ENCODE data around the gene ECT2. TPM values are rescaled to one million over a fixed set of nuclear protein-coding genes. Genes with fewer than 3 reads are reported as not detected.
"Not testable (repeated sequence)": the region's sequence is repeated elsewhere in the genome, so short reads cannot be mapped to it uniquely, and the experiment has no call there.

Gene ECT2
- total RNA-seq, 1 donor from 2014 or later, result 45.1 TPM

DNA sequence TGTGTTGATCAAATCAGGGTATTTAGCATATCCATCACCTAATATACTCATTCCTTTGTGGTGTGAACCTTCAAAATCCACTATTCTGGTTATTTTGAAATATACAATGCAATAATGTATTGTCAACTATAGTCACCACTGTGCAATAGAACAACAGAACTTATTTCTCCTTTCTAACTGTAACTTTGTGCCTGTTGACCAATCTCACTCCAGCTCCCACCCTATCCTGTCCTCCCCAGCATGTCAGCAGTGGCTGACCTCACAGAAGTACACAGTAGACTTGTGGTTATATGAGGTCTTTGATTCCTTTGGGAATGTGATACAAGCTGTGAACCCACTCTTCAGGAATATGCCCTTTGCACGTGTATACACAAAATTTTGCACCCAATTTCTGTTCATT lies 64.2 kb downstream of the ECT2 start:
- TF ChIP-seq, protein P1, sequence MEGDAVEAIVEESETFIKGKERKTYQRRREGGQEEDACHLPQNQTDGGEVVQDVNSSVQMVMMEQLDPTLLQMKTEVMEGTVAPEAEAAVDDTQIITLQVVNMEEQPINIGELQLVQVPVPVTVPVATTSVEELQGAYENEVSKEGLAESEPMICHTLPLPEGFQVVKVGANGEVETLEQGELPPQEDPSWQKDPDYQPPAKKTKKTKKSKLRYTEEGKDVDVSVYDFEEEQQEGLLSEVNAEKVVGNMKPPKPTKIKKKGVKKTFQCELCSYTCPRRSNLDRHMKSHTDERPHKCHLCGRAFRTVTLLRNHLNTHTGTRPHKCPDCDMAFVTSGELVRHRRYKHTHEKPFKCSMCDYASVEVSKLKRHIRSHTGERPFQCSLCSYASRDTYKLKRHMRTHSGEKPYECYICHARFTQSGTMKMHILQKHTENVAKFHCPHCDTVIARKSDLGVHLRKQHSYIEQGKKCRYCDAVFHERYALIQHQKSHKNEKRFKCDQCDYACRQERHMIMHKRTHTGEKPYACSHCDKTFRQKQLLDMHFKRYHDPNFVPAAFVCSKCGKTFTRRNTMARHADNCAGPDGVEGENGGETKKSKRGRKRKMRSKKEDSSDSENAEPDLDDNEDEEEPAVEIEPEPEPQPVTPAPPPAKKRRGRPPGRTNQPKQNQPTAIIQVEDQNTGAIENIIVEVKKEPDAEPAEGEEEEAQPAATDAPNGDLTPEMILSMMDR (conservative IDR thresholded peaks at IDR 0.05), result no peak
- Mint-ChIP-seq H3K9me3 (no peaks in the 10 kb centered on the region), H3K27me3 (no peaks in the 10 kb centered on the region), H3K4me3 (no peak overlapping the region), H3K4me1 (ENCODE audit: unreplicated experiment) (no peaks in the 10 kb centered on the region), H3K27ac (no peak overlapping the region), H3K36me3 (peaks cover 7% of the 10 kb centered on the region)
- DNase-seq (ENCODE audit: extremely low spot score, unreplicated experiment), result no peak

GRCh38 chr3:172815857-172816256 lies 65.3 kb downstream of the ECT2 start:
- Mint-ChIP-seq H3K4me3 (no peak overlapping the region), H3K4me1 (ENCODE audit: unreplicated experiment) (no peaks in the 10 kb centered on the region), H3K9me3 (no peaks in the 10 kb centered on the region), H3K36me3 (peaks cover 11% of the 10 kb centered on the region), H3K27me3 (no peaks in the 10 kb centered on the region), H3K27ac (no peak overlapping the region)
- no peak for DNase-seq (ENCODE audit: extremely low spot score, unreplicated experiment)
- TF ChIP-seq, protein P1 (conservative IDR thresholded peaks at IDR 0.05), result no peak

- Mint-ChIP-seq H3K36me3 (peaks cover 11% of the 10 kb centered on the region), H3K9me3 (no peaks in the 10 kb centered on the region), H3K27me3 (no peaks in the 10 kb centered on the region), H3K4me3 (no peak overlapping the region), H3K4me1 (ENCODE audit: unreplicated experiment) (no peaks in the 10 kb centered on the region), H3K27ac (no peak overlapping the region)
- no peak for DNase-seq (ENCODE audit: extremely low spot score, unreplicated experiment)
- TF ChIP-seq, protein P1 (conservative IDR thresholded peaks at IDR 0.05), result no peak
Observed at GRCh38 chr3:172816281-172816680, 65.8 kb downstream of the ECT2 start.

DNA sequence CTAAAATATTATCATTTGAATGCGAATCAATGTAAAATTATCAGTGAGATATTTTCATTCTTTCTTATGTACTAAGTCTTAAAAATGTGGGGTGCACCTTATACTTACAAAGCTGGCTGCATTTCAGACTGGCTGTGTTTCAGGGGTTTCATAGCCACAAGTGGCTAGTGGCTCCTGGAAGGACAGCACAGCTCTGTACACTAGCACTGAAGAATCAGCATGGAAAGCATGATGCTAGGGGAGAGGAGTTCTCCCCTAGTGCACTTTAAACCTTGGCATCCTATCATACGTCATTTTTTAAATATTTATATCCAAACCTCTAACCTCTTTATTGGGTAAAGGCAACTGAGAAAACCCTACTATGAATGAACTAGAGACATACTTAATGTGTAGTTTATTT lies 66.4 kb downstream of the ECT2 start:
- TF ChIP-seq, protein P1 (conservative IDR thresholded peaks at IDR 0.05), result no peak

DNA sequence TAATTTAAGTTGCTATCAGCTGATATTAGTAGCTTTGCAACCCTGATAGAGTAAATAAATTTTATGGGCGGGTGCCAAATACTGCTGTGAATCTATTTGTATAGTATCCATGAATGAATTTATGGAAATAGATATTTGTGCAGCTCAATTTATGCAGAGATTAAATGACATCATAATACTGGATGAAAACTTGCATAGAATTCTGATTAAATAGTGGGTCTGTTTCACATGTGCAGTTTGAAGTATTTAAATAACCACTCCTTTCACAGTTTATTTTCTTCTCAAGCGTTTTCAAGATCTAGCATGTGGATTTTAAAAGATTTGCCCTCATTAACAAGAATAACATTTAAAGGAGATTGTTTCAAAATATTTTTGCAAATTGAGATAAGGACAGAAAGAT lies 70.0 kb downstream of the ECT2 start:
- Mint-ChIP-seq H3K36me3 (peaks cover 12% of the 10 kb centered on the region), H3K4me3 (no peak overlapping the region), H3K9me3 (no peaks in the 10 kb centered on the region), H3K27me3 (no peaks in the 10 kb centered on the region), H3K27ac (no peak overlapping the region), H3K4me1 (ENCODE audit: unreplicated experiment) (no peaks in the 10 kb centered on the region)
- DNase-seq (ENCODE audit: extremely low spot score, unreplicated experiment), result no peak
- TF ChIP-seq, protein P1 (conservative IDR thresholded peaks at IDR 0.05), result no peak

More for the DNA sequence above, 66.4 kb downstream of the ECT2 start:
- H3K4me3 Mint-ChIP-seq, result no peak overlapping the region
- no peak for DNase-seq (ENCODE audit: extremely low spot score, unreplicated experiment)
- H3K27me3 Mint-ChIP-seq, result no peaks in the 10 kb centered on the region
- H3K9me3 Mint-ChIP-seq, result no peaks in the 10 kb centered on the region
- no peak overlapping the region for H3K27ac Mint-ChIP-seq
- H3K36me3 Mint-ChIP-seq, result peaks cover 11% of the 10 kb centered on the region
- no peaks in the 10 kb centered on the region for H3K4me1 Mint-ChIP-seq (ENCODE audit: unreplicated experiment)

DNA sequence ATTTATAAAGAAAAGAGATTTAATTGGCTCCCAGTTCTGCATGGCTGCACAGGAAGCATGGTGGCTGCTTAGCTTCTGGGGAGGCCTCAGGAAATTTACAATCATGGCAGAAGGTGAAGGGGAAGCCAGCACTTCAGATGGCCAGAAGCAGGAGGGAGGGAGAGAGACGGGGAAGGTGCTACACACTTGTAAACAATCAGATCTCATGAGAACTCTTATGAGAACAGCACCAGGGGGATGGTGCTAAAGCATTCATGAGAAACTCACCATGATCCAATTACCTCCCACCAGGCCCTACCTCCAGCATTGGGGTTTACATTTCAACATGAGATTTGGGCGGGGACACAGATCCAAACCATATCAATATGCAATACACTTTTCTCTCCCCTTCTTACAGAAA lies 73.7 kb downstream of the ECT2 start:
- DNase-seq (ENCODE audit: extremely low spot score, unreplicated experiment), result no peak
- Mint-ChIP-seq H3K4me1 (ENCODE audit: unreplicated experiment) (no peaks in the 10 kb centered on the region), H3K27ac (no peak overlapping the region), H3K4me3 (no peak overlapping the region), H3K9me3 (peaks cover 6% of the 10 kb centered on the region), H3K27me3 (no peaks in the 10 kb centered on the region), H3K36me3 (peaks cover 13% of the 10 kb centered on the region)
- TF ChIP-seq, protein P1 (conservative IDR thresholded peaks at IDR 0.05), result no peak

DNA sequence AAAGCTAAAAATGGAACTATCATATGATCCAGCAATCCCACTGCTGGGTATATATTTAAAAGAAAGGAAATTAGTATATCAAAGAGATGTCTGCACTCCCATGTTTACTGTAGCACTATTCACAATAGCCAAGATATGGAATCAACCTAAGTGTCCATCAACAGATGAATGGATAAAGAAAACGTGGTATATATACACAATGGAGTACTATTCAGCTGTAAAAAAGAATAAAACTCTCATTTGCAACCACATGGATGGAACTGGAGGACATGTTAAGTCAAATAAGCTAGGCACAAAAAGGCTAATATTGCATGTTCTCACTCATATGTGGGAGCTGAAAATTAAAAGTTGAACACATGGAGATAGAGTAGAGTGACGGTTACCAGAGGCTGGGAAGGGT lies 76.7 kb downstream of the ECT2 start:
- H3K9me3 Mint-ChIP-seq; H3K27ac Mint-ChIP-seq; H3K4me1 Mint-ChIP-seq (ENCODE audit: unreplicated experiment); H3K36me3 Mint-ChIP-seq; H3K27me3 Mint-ChIP-seq; H3K4me3 Mint-ChIP-seq; DNase-seq (ENCODE audit: extremely low spot score, unreplicated experiment): not testable (repeated sequence)
